NCI-H1417 (cell line): ENCODE measurements around the gene TBX15.

ENCODE experiments used
- DNase-seq, 3 experiments: peaks; one replicate each; lab custom pipeline; 2025; lab: John Stamatoyannopoulos, UW

TBX15 gene

DNA sequence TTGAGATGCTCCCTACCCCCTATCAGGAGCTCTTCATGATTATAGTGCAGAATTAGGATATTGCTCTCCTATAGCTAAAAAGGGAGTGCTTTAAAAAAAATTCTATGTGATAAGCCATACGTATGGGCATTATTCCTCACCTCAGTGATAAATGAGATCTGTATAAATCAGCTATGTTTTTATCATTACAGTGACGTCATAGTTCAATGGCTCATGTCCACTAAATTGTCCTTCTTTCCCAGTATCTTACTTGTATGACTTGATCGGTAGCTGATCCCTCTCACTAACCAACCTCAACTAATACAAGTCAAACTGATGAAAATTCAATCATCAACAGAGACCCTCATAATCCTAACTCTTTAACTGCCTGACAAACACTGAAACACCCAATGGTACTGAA lies 93.3 kb downstream of the TBX15 start:
- no peak for DNase-seq

DNA sequence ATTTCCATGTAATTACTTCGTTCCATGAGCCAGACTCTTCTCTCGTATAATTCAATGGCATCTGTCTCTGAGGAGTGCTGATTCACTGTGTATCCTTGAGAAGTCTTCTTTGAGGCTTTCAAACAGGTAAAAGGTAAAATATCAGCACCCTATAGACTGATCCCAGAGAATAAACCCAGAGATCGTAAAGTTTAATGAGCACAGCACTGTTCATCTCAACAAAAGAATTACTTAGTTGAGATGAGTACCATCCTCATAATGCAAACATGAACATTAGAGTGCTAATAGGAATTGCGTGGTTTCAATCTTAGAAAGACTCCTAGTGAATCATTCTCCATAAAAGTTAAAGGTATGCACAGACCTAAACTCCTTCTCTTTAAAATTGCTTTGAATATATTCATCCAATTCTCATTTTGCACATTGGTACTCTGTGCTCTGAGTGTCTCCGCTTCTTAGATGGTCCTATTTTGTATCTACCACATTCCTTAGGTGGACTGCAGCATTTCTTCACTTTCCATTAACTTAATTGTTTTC lies 97.2 kb downstream of the TBX15 start:
- no peak for DNase-seq

DNA sequence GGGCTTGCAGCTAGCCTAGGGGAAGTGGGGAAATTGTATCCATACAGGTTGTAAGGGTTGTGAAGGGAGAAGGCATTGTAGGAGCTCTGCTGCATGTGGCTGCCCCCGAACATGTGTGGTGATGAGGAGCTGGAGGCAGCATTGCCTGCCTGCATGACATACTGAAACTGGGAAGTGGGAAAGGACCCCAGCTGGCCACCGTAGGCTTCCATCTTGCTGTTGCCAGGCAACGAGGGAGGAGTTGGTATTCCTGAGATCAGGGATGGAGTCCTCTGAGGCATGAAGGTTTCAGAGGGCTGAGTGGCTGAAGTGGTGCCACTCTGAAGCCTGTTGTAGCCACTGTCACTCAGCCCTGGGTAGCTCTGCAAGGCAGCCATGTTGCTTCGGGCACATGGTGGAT lies 103.2 kb downstream of the TBX15 start:
- no peak for DNase-seq

DNA sequence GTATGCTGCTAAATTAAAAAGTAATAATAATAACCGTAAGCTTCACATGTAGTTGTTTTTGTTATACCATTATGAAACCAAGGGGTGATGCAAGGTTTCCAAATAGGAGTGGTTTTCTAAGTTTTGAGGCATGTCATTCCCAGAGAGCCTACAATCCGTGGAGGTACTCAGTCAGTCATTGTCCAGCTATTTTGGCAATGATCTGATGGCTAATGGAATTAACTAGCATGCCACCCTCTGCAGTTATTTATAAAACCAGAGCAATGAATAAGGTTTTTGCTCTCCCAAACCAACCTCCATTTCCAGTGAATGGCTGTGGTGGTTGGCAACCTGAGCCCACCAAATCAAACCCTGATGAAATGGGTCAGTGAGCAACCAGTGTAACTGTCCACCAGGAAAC lies 106.4 kb downstream of the TBX15 start:
- no peak for DNase-seq

DNA sequence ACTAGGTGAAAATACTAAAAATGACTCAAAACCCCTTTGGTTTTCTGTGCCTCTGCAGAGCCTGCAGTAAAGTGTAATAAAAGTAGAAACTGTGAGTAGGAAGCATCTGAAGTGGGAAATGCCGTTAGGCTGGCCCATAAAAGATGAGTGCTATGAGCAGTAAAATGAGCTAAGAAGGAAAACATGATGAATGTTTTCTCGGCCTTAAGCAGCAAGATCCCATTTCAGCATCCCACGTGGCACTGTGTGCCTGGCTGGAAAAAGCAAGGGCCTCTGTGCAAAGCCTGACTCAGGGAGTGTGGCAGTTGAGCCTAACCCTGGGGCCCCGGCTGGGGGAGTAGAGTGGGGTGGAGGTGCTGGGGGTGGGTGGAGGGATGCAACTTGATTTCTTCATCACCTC lies 109.5 kb downstream of the TBX15 start:
- DNase-seq: peak in 1 of 3 experiments; percentile 16

DNA sequence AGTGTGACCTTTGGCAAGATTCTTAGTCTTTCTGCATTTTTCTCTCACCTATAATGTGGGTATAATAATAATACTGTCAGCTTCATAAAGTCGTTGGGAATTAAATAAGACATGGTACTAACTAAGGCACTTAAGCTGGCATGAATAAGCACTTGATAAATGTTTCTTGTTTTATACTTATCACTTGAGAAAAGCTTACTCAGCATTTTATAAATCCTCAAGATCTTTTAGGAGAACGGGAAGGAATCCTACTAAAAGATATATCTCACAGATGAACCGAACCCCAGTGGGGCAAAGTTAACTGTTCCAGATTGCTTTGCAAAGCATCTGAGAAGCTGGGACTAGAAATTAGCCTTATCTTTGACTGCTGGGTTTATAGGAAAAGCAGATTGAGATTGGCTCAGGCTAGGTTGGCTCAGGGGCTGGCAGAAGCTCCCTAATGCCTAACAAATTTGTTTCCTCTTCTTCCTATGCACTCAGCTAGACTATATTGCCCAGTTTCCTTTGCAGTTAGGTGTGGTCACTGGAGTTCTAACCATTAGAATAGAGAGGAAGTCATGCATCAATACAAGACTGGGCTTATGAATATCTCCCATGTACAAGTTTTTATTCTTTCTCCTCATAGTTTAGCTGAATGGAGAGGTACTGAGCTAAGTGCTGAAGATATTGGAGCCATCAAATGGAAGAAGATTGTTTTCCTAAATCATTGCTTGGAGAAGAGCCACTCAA lies 110.3 kb downstream of the TBX15 start:
- DNase-seq: no peak

DNA sequence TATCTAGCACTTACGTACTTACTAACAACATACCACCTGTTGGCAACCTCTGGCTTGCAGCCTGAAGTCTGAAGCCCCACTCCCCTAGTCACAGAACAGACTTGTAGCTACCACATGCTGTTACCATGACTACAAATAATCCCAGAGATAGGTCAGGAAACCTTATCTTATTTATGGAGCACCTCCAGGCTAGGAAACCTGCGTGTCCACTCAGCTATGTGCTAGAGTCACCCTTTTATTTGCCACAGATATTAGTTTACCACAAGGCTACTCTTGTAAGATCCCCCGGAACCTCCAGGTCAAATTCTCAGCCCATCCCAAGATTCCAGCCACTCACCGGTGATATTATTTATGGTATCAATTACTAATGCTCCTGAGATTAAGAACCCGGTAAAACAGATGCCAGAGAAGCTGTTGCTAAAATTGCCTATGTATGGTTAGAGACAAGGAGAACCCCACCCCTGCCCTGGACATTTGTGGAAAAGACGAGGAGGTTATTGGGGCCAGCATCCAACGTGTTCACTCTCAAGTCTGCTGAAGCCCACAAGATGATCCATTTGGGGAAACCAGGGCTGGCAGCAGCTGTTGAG lies 116.5 kb downstream of the TBX15 start:
- peak in 1 of 3 experiments; percentile 32 for DNase-seq

DNA sequence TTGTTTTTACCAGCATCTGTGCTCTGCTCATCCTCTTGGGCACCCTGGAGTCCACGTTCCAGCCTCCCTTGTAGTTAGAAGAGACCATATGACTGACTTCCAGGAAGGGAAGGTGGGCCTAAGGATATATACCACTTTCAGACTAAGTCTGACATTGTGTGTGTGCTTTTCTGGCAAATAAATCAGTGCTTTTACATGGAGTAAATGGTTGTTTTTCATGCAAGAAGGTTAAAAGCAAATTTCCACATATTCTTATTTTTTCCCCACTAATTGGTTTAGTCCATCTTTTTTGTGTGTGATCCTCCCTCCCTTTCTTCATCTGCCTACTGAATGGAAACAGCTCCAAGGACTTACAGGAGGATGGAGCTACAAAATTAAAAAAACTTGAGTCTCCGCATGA lies 119.8 kb downstream of the TBX15 start:
- no peak for DNase-seq

DNA sequence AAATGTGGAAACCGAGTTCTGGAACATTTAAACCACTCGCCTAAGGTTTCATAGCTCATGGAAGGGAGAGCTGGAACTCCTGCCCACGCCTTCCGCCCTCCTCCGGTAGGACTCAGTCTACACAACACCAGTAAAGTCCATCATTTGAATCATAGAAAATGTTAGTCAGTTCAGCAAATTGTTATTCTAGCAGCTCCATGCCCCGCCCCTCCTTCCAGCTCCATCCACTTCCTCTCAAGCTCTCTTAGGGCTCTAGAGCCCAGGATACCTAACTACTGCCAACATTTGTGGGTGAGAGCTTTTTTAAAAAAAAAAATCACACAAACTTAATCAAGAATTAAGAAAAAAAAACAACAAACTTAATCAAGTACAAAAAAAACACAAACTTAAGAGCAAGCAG lies 121.8 kb downstream of the TBX15 start:
- no peak for DNase-seq

DNA sequence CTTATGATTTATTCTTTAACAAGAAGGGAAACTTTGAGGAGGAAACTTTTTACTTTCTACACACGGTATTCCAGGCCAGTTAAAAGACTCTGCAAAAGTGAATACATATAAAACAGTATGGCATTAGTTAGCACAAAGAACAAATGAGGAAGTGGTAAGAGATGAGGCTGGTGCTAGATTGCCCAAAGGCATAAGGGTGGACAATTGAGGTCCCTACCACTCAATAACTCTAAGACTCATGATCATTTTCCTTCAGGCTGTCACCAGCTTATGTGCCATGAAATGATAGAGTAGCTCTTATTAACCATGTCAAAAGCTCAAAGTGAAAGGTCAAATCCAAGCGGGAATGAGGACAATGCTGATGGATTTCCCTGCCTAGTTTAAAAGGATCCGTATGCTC lies 124.5 kb downstream of the TBX15 start:
- no peak for DNase-seq

DNA sequence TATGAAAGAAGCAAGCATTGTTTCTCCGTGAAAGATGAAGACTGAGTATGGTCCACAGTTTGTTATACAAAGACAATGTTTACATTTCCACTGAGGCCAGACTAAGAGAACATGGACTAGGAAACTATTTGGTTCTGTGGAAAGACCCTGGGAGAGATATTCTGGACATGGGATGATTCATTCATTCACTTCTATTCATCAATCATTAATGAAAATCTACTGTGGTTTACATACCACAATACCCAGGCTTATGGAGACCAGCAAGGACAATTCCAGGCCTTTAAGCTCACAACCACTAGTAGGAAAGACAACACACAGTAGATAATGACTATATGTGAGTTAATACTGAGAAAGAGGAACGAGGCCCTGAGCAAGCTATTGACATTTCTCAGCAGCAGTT lies 125.4 kb downstream of the TBX15 start:
- no peak for DNase-seq

DNA sequence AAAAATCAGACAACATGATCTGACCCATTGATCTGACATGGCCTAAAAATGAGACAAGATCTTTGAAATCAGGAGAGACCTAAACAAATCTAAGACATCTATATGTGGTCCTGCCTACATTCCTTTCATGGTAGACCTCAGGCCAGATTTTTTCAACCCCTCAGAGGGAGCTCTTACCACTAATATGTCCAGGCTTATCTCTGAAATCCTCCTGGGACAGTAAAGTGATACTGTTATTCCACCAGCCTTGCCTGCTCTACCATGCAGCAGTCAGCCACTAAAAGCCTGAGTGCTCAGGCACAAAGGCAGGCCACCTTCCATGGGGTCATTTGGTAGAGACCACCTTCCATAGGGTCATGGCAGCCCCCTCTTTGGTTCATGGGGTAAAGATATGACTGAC lies 126.9 kb downstream of the TBX15 start:
- no peak for DNase-seq

DNA sequence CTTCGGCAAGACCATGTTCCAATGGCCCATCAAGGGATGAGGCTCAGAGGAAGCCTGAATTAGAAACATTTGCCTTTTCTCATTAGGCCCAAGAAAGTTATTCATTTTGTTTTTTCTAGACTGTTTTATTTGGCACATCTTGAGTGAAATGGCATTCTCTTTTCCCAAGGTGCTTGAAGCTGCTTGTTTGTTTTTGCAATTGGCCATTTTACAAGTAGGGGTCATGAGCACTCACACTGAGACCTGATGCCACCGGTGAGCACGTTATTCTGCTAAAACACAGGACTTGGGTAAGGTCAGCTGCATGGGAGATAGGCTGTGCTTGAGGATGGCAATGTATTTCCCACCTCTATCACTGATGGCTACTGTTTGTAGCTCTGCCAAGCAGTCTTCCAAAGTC lies 128.1 kb downstream of the TBX15 start:
- DNase-seq: no peak

DNA sequence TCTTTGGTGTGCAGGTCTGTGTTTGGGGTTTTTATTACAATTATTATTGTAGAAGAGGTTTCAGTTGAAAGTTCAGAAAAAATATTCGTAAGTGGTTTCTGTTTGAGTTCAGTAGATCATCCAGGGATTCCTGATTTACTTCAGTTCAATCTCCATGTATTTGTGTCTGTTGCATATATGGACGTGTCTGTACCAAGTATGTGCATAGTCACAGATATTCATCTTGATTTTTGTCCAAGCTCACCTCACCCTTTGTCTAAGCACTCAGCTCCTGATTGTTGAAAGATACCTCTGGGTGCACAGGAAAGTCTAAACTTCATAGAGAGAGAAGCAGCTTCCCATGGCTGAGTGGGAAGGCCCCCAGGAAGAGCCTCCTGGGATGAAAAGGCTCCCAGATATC lies 141.7 kb downstream of the TBX15 start:
- no peak for DNase-seq

DNA sequence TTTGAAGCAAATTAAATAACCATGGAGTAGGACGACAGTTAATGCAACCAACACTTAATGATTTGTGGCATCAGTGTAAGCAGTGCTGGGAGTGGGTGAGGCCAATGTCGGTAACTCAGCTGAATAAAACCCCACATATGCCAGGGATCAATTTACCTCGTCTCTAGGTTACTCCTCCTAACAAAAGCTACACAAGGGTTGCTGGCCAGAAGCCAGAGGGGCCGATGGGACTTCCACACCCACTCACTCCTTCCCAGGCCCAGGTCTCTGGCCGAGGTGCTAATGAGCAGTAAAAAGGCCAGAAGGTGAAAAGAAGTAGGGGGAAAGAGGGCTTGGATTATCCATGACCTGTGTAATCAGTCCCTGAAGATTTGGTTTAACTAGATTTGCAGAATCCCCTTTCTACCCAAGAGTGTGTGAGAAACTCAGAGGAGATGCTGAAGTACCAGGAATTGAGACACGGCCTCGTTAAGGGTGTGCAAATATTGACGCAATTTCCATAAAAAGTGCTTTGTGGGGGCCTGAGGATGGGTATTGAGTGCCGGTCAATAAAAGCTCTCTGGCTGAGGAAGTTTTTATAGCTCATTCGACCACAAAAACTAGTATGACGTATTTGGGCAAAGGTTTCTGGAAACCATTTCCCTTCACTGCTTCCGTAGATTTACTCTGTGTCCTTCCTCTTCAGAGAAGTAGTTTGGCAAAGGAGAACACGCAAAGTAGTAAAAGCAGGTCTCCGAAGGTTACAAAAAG lies 145.5 kb downstream of the TBX15 start:
- peak; percentile 71 to 91 (median 82) for DNase-seq

DNA sequence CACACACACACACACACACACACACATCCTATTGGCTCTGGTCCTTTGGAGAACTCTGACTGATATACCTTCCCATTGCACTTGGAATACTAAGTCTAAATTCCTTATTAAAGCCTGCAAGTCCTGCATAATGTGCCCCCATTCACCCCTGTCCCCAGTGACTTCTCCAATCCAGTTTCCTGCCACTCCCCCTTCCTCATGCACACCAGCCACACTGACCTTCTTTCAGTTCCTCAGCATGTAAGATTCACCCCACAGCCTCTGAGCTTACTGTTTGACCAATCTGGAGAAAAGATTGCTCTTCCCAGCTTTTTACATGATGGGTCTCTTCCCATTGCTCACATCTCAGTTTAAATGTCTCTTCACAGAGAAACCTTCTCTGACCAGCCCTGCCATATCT lies 146.6 kb downstream of the TBX15 start:
- no peak for DNase-seq
